H1 (cell line): ENCODE data around the gene CAPN9. TPM values are rescaled to one million over a fixed set of nuclear protein-coding genes. Genes with fewer than 3 reads are reported as not detected.

ENCODE experiments used
- CHD7 ChIP-seq: fragments of 300-600 bp; sonication (generic); IDR thresholded peaks from 2 replicates; pipeline ENCODE4 v1.7.1; 2012; ENCODE audit warnings: low read length, moderate library complexity, mild to moderate bottlenecking, inconsistent platforms; ENCODE audit not compliant: insufficient replicate concordance
- CREB1 ChIP-seq: IDR thresholded peaks from 2 replicates; pipeline ENCODE4 v1.6.1; 2012; ENCODE audit warnings: inconsistent platforms
- HDAC2 ChIP-seq, 2 experiments: fragments of 300-600 bp in 1 of 2; sonication (generic) in 1 of 2; IDR thresholded peaks; 2 replicates each; pipeline ENCODE4 v1.6.1; 2011 to 2012; ENCODE audit warnings: low read depth in 2 of 2, low read length in 2 of 2, mild to moderate bottlenecking in 2 of 2, moderate library complexity in 2 of 2, borderline replicate concordance in 1 of 2, inconsistent platforms in 1 of 2
- HDAC6 ChIP-seq: IDR thresholded peaks from one replicate; pipeline ENCODE4 v1.7.1; 2012; ENCODE audit warnings: low read depth, mild to moderate bottlenecking, inconsistent platforms, low read length, moderate library complexity
- KDM5A ChIP-seq: fragments of 200-600 bp; IDR thresholded peaks from 2 replicates; pipeline ENCODE4 v1.7.1; 2012; ENCODE audit warnings: mild to moderate bottlenecking, low read length, inconsistent platforms, mixed read lengths
- SUZ12 ChIP-seq: fragments of 200-600 bp; sonication (generic); IDR thresholded peaks from 2 replicates; pipeline ENCODE4 v1.6.1; 2012; ENCODE audit warnings: mild to moderate bottlenecking, inconsistent platforms, low read length, moderate library complexity, mixed read lengths
- TBP ChIP-seq: IDR thresholded peaks from 2 replicates; pipeline ENCODE4 v1.6.1; 2011; ENCODE audit warnings: low read depth, low read length, improper control_type of control experiment
- polyA plus RNA-seq, 7 experiments: library from polyadenylated mRNA; depleted of rRNA in 3 of 7; stranded (reverse) in 5 of 7; unstranded in 2 of 7; fragments of >200 nt in 5 of 7; fragments of 200-250 nt in 2 of 7; gene quantifications; 1 replicate in 5 of 7; 2 replicates in 1 of 7; 4 replicates in 1 of 7; pipeline versions ENCODE4 v1.2.1 to v1.2.3, GENCODE V29; 2011 to 2013; ENCODE audit warnings: missing spikeins in 2 of 7, mixed read lengths in 2 of 7
- total RNA-seq: library from RNA; stranded (reverse); fragmentation: NEBNext Ultra II Directional; extraction: Animal tissue kit (Norgen Biotek cat#: 25700); gene quantifications from 2 replicates; pipeline ENCODE4 v1.2.1, GENCODE V29; 2021
- TF ChIP-seq, protein P1 (sequence below): IDR thresholded peaks from 2 replicates; pipeline ENCODE4 v1.6.1; 2011; ENCODE audit warnings: low read length, improper control_type of control experiment

CAPN9 gene
- total and polyA plus RNA-seq, 2 of the 8 experiments (the other 6 are each of a cell fraction or from before 2014, with no cell fraction given) = 0.22 to 0.76 TPM

GRCh38 chr1:230822092-230822581, 74.9 kb downstream of the CAPN9 start (continued):
- TF ChIP-seq CHD7 (no peak), KDM5A (no peak), CREB1 (no peak), HDAC6 (no peak), TBP (no peak), SUZ12 (no peak), HDAC2 (IDR thresholded peaks at IDR 0.05; ENCODE audit: borderline replicate concordance in 1 of 2, low read depth in 2 of 2, low read length in 2 of 2) (no peak)
- TF ChIP-seq, protein P1, sequence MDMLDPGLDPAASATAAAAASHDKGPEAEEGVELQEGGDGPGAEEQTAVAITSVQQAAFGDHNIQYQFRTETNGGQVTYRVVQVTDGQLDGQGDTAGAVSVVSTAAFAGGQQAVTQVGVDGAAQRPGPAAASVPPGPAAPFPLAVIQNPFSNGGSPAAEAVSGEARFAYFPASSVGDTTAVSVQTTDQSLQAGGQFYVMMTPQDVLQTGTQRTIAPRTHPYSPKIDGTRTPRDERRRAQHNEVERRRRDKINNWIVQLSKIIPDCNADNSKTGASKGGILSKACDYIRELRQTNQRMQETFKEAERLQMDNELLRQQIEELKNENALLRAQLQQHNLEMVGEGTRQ = no peak
